GM19467 (cell line): ENCODE results near the gene ARHGEF3.

ENCODE experiments used
- ATAC-seq: cut with Tn5 transposase; IDR thresholded peaks from one replicate; pipeline ENCODE4 v1.9.1; 2021; ENCODE audit warnings: mild to moderate bottlenecking, moderate library complexity; ENCODE audit not compliant: unreplicated experiment

ARHGEF3 gene

GRCh38 chr3:56691165-56692000 is 110.4 kb downstream of the ARHGEF3 start:
- no peak for ATAC-seq

- no peak for ATAC-seq
These were observed 112.4 kb downstream of the ARHGEF3 start for GRCh38 chr3:56689303-56689702.

DNA sequence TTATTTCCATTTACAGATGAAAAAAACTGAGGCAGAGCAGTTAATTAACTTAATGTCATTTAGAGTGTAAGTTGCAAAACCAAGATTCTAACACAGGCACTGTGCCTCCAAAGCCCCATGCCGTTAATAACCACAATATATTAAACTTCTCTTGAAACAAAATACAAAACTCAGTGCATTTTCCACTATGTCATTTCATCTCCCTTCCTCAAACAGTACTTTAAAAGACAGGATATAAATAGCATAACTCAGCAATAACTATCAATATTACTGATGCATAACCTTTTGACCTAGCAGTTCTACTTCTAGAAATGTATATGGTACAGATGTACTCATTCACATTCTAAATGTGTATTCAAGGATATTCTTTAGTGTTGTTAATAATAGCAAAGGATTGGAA is 113.6 kb downstream of the ARHGEF3 start:
- ATAC-seq: no peak

GRCh38 chr3:56684029-56684428 is 117.7 kb downstream of the ARHGEF3 start:
- no peak for ATAC-seq

DNA sequence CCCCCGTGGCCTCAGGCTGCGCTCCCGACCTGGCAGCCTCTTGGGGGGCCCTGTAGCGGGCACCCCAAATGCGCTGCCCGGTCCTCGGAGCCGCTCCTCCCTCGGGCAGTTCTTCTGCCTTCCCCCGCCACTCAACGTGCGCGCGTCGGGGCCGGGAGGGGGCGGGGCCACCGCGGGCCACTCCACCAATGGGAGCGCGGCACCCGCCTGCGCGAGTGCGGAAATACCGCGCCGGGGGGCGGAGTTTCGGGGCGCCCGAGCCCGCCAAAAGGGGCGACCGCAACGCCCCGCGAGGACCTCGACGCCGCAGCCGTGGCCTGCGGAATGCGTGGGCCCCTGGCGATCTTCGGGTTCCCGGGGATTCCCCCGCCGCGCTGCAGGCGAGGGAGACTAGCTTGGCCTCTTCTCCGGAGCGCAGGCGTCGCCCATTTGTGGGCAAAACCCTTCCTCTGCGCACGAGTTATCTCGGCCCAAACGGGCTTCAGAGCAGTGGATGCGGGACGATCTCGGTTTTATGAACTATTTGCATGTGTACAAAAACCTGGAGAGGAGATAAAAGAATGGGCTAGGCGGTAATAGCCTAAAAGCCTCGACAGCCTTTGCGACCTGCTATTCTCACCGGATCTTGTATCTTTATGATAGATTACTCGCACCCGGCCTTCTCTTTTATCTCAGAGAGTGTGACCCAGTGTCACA is 118.5 kb downstream of the ARHGEF3 start, which contains the start of gene TASOR:
TASOR (minus strand) TSS at position 144 of the 696 bp plus-strand sequence. CDS start 259 bp downstream, outside the sequence.
- peak; percentile 62 for ATAC-seq

- peak; percentile 57 for ATAC-seq
These were observed 119.2 kb downstream of the ARHGEF3 start for GRCh38 chr3:56682462-56683121.

GRCh38 chr3:56681984-56682461 is 119.7 kb downstream of the ARHGEF3 start:
- ATAC-seq: no peak

DNA sequence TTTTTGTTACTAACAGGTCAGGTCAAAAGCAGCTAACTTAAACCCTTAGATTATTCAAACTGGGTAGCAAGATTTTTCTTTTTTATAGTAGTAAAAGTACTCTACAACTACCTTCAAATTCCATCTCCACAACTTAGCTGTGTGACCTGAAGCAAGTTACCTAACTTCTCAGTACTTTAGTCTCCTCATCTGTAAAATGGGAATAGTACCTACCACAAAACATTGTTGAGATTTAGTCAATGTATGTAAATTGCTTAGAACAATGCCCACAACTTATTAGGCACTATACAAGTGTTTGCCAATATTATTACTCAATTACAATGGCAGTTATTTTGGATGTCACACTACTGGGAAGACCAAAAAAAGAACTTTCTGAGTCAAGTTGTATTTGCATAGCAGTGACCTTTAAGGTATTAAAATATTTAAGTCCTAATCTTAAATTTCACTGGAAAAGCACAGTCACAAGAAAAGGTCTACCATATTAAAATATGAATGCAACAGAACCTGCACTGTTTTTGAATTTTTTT is 121.6 kb downstream of the ARHGEF3 start:
- no peak for ATAC-seq
